ENCODE measurements around the gene GLCCI1.
A peak's percentile ranks its signal among the peaks of the same experiment; 100 is the strongest.
"Not testable (repeated sequence)": the region's sequence is repeated elsewhere in the genome, so short reads cannot be mapped to it uniquely, and the experiment has no call there.

GLCCI1 gene

GRCh38 chr7:7984424-7984823 lies 15.8 kb downstream of the GLCCI1 start:
- H3K27ac ChIP-seq: no peak overlapping the region
- DNase-seq (ENCODE audit: low read depth, low spot score): no peak

- no peak for DNase-seq (ENCODE audit: low read depth, low spot score)
- no peak overlapping the region for H3K27ac ChIP-seq
Measured at GRCh38 chr7:7988706-7989105, 20.1 kb downstream of the GLCCI1 start.

- DNase-seq (ENCODE audit: low read depth, low spot score): no peak
Measured at GRCh38 chr7:7989133-7989532, 20.5 kb downstream of the GLCCI1 start.

GRCh38 chr7:7989616-7990440 lies 21.2 kb downstream of the GLCCI1 start:
- no peak for DNase-seq (ENCODE audit: low read depth, low spot score)
- no peak overlapping the region for H3K27ac ChIP-seq

More at GRCh38 chr7:7989133-7989532, 20.5 kb downstream of the GLCCI1 start:
- H3K27ac ChIP-seq: no peak overlapping the region

- no peak overlapping the region for H3K27ac ChIP-seq
- no peak for DNase-seq (ENCODE audit: low read depth, low spot score)
Measured at GRCh38 chr7:7990441-7990761, 21.8 kb downstream of the GLCCI1 start.

- DNase-seq (ENCODE audit: low read depth, low spot score): no peak
- no peak overlapping the region for H3K27ac ChIP-seq
Measured at GRCh38 chr7:7992506-7992905, 23.9 kb downstream of the GLCCI1 start.

- H3K27ac ChIP-seq: not testable (repeated sequence)
Measured at GRCh38 chr7:7995348-7995747, 26.8 kb downstream of the GLCCI1 start.

GRCh38 chr7:7996568-7996967 lies 28.0 kb downstream of the GLCCI1 start:
- peak; percentile 29 for DNase-seq (ENCODE audit: low read depth, low spot score)
- H3K27ac ChIP-seq: peak overlapping the region; percentile 8

More at GRCh38 chr7:7995348-7995747, 26.8 kb downstream of the GLCCI1 start:
- DNase-seq (ENCODE audit: low read depth, low spot score): not testable (repeated sequence)

GRCh38 chr7:8000315-8000941 lies 31.8 kb downstream of the GLCCI1 start:
- H3K27ac ChIP-seq: no peak overlapping the region
- no peak for DNase-seq (ENCODE audit: low read depth, low spot score)

- H3K27ac ChIP-seq: no peak overlapping the region
- no peak for DNase-seq (ENCODE audit: low read depth, low spot score)
Measured at GRCh38 chr7:8003077-8003476, 34.5 kb downstream of the GLCCI1 start.

GRCh38 chr7:8005279-8005678 lies 36.7 kb downstream of the GLCCI1 start:
- H3K27ac ChIP-seq: no peak overlapping the region
- DNase-seq (ENCODE audit: low read depth, low spot score): no peak

- no peak overlapping the region for H3K27ac ChIP-seq
- DNase-seq (ENCODE audit: low read depth, low spot score): no peak
Measured at GRCh38 chr7:8014399-8014798, 45.8 kb downstream of the GLCCI1 start.

- no peak for DNase-seq (ENCODE audit: low read depth, low spot score)
- H3K27ac ChIP-seq: no peak overlapping the region
Measured at GRCh38 chr7:8015100-8015745, 46.6 kb downstream of the GLCCI1 start.

- H3K27ac ChIP-seq: no peak overlapping the region
Measured at GRCh38 chr7:8015746-8016120, 47.1 kb downstream of the GLCCI1 start.

GRCh38 chr7:8017423-8017822 lies 48.8 kb downstream of the GLCCI1 start:
- no peak overlapping the region for H3K27ac ChIP-seq
- DNase-seq (ENCODE audit: low read depth, low spot score): no peak

More at GRCh38 chr7:8015746-8016120, 47.1 kb downstream of the GLCCI1 start:
- DNase-seq (ENCODE audit: low read depth, low spot score): no peak

GRCh38 chr7:8018961-8019360 lies 50.4 kb downstream of the GLCCI1 start:
- DNase-seq (ENCODE audit: low read depth, low spot score): no peak
- no peak overlapping the region for H3K27ac ChIP-seq

GRCh38 chr7:8022628-8023027 lies 54.0 kb downstream of the GLCCI1 start:
- no peak for DNase-seq (ENCODE audit: low read depth, low spot score)
- H3K27ac ChIP-seq: no peak overlapping the region

- DNase-seq (ENCODE audit: low read depth, low spot score): no peak
- H3K27ac ChIP-seq: no peak overlapping the region
Measured at GRCh38 chr7:8035192-8035591, 66.6 kb downstream of the GLCCI1 start.

- DNase-seq (ENCODE audit: low read depth, low spot score): peak; percentile 3
- no peak overlapping the region for H3K27ac ChIP-seq
Measured at GRCh38 chr7:8035647-8036518, 67.3 kb downstream of the GLCCI1 start.

GRCh38 chr7:8037151-8037550 lies 68.6 kb downstream of the GLCCI1 start:
- no peak overlapping the region for H3K27ac ChIP-seq
- peak; percentile 6 for DNase-seq (ENCODE audit: low read depth, low spot score)

All from epithelial cell of prostate (primary cell).